GM12878 (cell line): ENCODE results near the gene PANX2. TPM values are rescaled to one million over a fixed set of nuclear protein-coding genes. Genes with fewer than 3 reads are reported as not detected.

Experiments
- BCL11A ChIP-seq: IDR thresholded peaks from 2 replicates; pipeline ENCODE4 v1.6.1; 2011; ENCODE audit warnings: low read depth, low read length
- BHLHE40 ChIP-seq, 2 experiments: fragments of 450-650 bp in 1 of 2; IDR thresholded peaks; 2 replicates each; pipeline ENCODE4 v1.6.1; 2011 to 2017; ENCODE audit warnings: low read depth in 2 of 2, borderline replicate concordance in 1 of 2, improper control_type of control experiment in 1 of 2, low read length in 1 of 2, mild to moderate bottlenecking in 1 of 2
- EED ChIP-seq: sonication (generic); IDR thresholded peaks from 2 replicates; pipeline ENCODE4 v1.6.1; 2016; ENCODE audit warnings: antibody characterized with exemption, low read depth
- ETV6 ChIP-seq, 2 experiments: fragments of 450-650 bp in 1 of 2; IDR thresholded peaks in 1 of 2; conservative IDR thresholded peaks in 1 of 2; 2 replicates each; pipeline ENCODE4 v1.6.1; 2014; ENCODE audit warnings: antibody characterized with exemption in 1 of 2, borderline replicate concordance in 1 of 2, low read depth in 1 of 2, mild to moderate bottlenecking in 1 of 2, moderate library complexity in 1 of 2
- FOXM1 ChIP-seq: IDR thresholded peaks from 2 replicates; pipeline ENCODE4 v1.6.1; 2012; ENCODE audit warnings: low read depth, mild to moderate bottlenecking, inconsistent platforms, low read length, moderate library complexity
- GABPA ChIP-seq: IDR thresholded peaks from 2 replicates; pipeline ENCODE4 v1.6.1; 2014; ENCODE audit warnings: antibody characterized with exemption, low read depth, mild to moderate bottlenecking, inconsistent platforms
- HCFC1 ChIP-seq: fragments of 150-350 bp; IDR thresholded peaks from 2 replicates; pipeline ENCODE4 v1.6.1; 2014; ENCODE audit warnings: low read length
- HSF1 ChIP-seq: fragments of 150-350 bp; IDR thresholded peaks from 2 replicates; pipeline ENCODE4 v1.6.1; 2014; ENCODE audit warnings: mild to moderate bottlenecking, low read depth, low read length
- IRF3 ChIP-seq: fragments of 450-650 bp; IDR thresholded peaks from 2 replicates; pipeline ENCODE4 v1.6.1; 2014; ENCODE audit warnings: mild to moderate bottlenecking
- JUND ChIP-seq: IDR thresholded peaks from 2 replicates; pipeline ENCODE4 v1.6.1; 2012; ENCODE audit warnings: low read depth, mild to moderate bottlenecking, low read length, improper control_type of control experiment, moderate library complexity
- KAT2A ChIP-seq: conservative IDR thresholded peaks from 2 replicates; pipeline ENCODE4 v1.6.1; 2011; ENCODE audit warnings: low read depth, low read length; ENCODE audit not compliant: control insufficient read depth
- KDM1A ChIP-seq: fragments of 200-600 bp; sonication (generic); IDR thresholded peaks from 2 replicates; pipeline ENCODE4 v1.6.1; 2016; ENCODE audit warnings: borderline replicate concordance
- LARP7 ChIP-seq: fragments of 450-650 bp; IDR thresholded peaks from 2 replicates; pipeline ENCODE4 v1.6.1; 2017; ENCODE audit warnings: mild to moderate bottlenecking
- MTA2 ChIP-seq: fragments of 450-650 bp; IDR thresholded peaks from 2 replicates; pipeline ENCODE4 v1.6.1; 2016; ENCODE audit warnings: low read depth, mild to moderate bottlenecking, moderate library complexity
- NFXL1 ChIP-seq: fragments of 450-650 bp; IDR thresholded peaks from 2 replicates; pipeline ENCODE4 v1.6.1; 2017; ENCODE audit warnings: antibody characterized with exemption, mild to moderate bottlenecking, borderline replicate concordance
- NR2C1 ChIP-seq: fragments of 450-650 bp; IDR thresholded peaks from 2 replicates; pipeline ENCODE4 v1.6.1; 2017; ENCODE audit warnings: antibody characterized with exemption, mild to moderate bottlenecking, moderate library complexity
- NR2C2 ChIP-seq: IDR thresholded peaks from 2 replicates; pipeline ENCODE4 v1.6.1; 2011; ENCODE audit warnings: borderline replicate concordance, low read depth; ENCODE audit not compliant: control insufficient read depth, insufficient read length
- NR2F1 ChIP-seq: fragments of 450-650 bp; conservative IDR thresholded peaks from 2 replicates; pipeline ENCODE4 v1.6.1; 2017; ENCODE audit warnings: mild to moderate bottlenecking
- NRF1 ChIP-seq: conservative IDR thresholded peaks from 2 replicates; pipeline ENCODE4 v1.6.1; 2011; ENCODE audit warnings: mild to moderate bottlenecking, low read depth, low read length, improper control_type of control experiment
- RAD21 ChIP-seq: IDR thresholded peaks from 2 replicates; pipeline ENCODE4 v1.6.1; 2011; ENCODE audit warnings: mild to moderate bottlenecking, low read depth, low read length, moderate library complexity; ENCODE audit not compliant: insufficient read depth
- RB1 ChIP-seq: fragments of 450-650 bp; formaldehyde crosslinking; IDR thresholded peaks from 2 replicates; pipeline ENCODE4 v1.6.1; 2017; ENCODE audit warnings: mild to moderate bottlenecking, borderline replicate concordance
- SMARCA5 ChIP-seq: fragments of 450-650 bp; IDR thresholded peaks from 2 replicates; pipeline ENCODE4 v1.6.1; 2017; ENCODE audit warnings: mild to moderate bottlenecking
- SREBF2 ChIP-seq: IDR thresholded peaks from 2 replicates; pipeline ENCODE4 v1.6.1; 2012; ENCODE audit warnings: mild to moderate bottlenecking, low read length
- TARDBP ChIP-seq: IDR thresholded peaks from 2 replicates; pipeline ENCODE4 v1.6.1; 2016; ENCODE audit warnings: borderline replicate concordance
- ZNF207 ChIP-seq: fragments of 450-650 bp; IDR thresholded peaks from 2 replicates; pipeline ENCODE4 v1.6.1; 2014; ENCODE audit warnings: antibody characterized with exemption, mild to moderate bottlenecking, borderline replicate concordance
- polyA plus RNA-seq, 11 experiments: library from polyadenylated mRNA; depleted of rRNA in 4 of 11; unstranded in 6 of 11; stranded (reverse) in 5 of 11; fragments of >200 nt; fragmentation: Nextera tagmentation in 4 of 11; fragmentation: Illumina TruSeq in 1 of 11; extraction: Ambion mirVana in 4 of 11; extraction: Trizol in 1 of 11; gene quantifications; 1 replicate in 1 of 11; 2 replicates in 10 of 11; pipeline versions ENCODE4 v1.2.1 to v1.2.3, GENCODE V29; 2011 to 2016; ENCODE audit warnings: inconsistent platforms in 2 of 11, missing spikeins in 2 of 11, low read depth in 1 of 11
- total RNA-seq, 4 experiments: library from RNA; depleted of rRNA in 3 of 4; stranded (reverse); fragments of >200 nt in 3 of 4; fragmentation: Illumina TruSeq in 1 of 4; extraction: Trizol in 1 of 4; gene quantifications; 2 replicates each; pipeline versions ENCODE4 v1.2.1 to v1.2.3, GENCODE V29; 2013 to 2021
- TF ChIP-seq, protein P1 (sequence below): IDR thresholded peaks from 2 replicates; pipeline ENCODE4 v1.6.1; 2012; ENCODE audit warnings: mild to moderate bottlenecking, low read depth, low read length

Gene PANX2
- total and polyA plus RNA-seq, 10 of the 15 experiments (the other 5 are each of a cell fraction or from before 2014, with no cell fraction given) = 0.04 to 0.44 (median 0.17) TPM; not detected in 5

DNA sequence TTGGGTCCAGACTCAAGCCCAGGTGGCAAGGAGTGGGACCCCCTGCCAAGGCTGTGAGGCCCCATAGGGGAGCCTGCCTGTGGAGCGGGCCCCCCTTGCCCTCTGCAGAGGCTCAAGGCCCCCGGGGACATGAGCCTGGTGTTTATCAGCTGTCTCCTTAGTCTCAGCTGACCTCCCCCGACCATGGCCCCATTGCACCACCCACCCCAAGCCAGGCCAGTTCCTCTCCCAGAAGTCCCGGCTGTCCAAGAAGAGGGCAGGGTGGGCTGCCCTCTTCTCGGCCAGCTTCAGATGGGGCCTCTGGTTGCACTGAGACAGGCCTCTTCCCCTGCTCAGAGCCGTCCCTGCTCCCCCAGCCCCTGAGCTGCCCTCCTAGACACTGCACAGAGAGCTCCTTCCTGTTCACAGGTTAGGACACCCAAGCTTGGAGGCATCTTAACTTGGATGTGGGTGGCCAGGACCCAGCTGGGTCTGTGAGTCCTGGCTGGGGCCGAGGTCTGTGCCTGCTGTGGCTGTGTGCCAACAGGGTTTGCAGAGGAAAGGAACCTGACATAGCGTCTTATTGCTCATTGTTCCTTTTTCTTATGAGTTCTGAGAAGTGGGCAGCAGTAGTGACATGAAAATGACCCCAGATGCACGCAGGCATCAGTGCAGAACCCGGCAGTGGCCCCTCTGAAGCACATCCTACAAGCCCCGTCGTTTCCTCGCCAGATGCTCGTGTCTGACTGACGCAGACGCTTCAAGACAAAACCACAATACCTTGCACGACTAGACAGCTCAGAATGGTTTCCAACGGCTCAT, 20.6 kb downstream of the PANX2 start (continued):
- TF ChIP-seq, protein P1, sequence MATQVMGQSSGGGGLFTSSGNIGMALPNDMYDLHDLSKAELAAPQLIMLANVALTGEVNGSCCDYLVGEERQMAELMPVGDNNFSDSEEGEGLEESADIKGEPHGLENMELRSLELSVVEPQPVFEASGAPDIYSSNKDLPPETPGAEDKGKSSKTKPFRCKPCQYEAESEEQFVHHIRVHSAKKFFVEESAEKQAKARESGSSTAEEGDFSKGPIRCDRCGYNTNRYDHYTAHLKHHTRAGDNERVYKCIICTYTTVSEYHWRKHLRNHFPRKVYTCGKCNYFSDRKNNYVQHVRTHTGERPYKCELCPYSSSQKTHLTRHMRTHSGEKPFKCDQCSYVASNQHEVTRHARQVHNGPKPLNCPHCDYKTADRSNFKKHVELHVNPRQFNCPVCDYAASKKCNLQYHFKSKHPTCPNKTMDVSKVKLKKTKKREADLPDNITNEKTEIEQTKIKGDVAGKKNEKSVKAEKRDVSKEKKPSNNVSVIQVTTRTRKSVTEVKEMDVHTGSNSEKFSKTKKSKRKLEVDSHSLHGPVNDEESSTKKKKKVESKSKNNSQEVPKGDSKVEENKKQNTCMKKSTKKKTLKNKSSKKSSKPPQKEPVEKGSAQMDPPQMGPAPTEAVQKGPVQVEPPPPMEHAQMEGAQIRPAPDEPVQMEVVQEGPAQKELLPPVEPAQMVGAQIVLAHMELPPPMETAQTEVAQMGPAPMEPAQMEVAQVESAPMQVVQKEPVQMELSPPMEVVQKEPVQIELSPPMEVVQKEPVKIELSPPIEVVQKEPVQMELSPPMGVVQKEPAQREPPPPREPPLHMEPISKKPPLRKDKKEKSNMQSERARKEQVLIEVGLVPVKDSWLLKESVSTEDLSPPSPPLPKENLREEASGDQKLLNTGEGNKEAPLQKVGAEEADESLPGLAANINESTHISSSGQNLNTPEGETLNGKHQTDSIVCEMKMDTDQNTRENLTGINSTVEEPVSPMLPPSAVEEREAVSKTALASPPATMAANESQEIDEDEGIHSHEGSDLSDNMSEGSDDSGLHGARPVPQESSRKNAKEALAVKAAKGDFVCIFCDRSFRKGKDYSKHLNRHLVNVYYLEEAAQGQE = no peak
- TF ChIP-seq RB1 (no peak), ZNF207 (no peak), ETV6 (conservative IDR thresholded peaks at IDR 0.05 in 1 of 2, IDR thresholded peaks at IDR 0.05 in 1 of 2; ENCODE audit: borderline replicate concordance in 1 of 2, low read depth in 1 of 2) (peak in 1 of 2 experiments; percentile 45; a peak in 2 of 4 replicates), KDM1A (no peak), SMARCA5 (peak; percentile 63; the same call in 1 of the 2 replicates), NR2C1 (no peak), LARP7 (0 out of 2 replicates have a peak, but pooled peaks have one; percentile 13), NRF1 (no peak), TARDBP (no peak), FOXM1 (no peak), EED (peak; percentile 61), GABPA (no peak), NFXL1 (no peak), NR2F1 (peak; percentile 62; the same call in 1 of the 2 replicates), RAD21 (no peak), MTA2 (peak; percentile 43; the same call in 1 of the 2 replicates), SREBF2 (no peak), KAT2A (no peak), HSF1 (no peak), JUND (no peak), BHLHE40 (IDR thresholded peaks at IDR 0.05; ENCODE audit: borderline replicate concordance in 1 of 2, low read depth in 2 of 2, low read length in 1 of 2) (peak; percentile 66 to 72; a peak in 2 of 4 replicates), HCFC1 (no peak), BCL11A (peak; percentile 70), NR2C2 (no peak), IRF3 (no peak)
